Activated CD8-positive, alpha-beta T cell treated with anti-CD3 and anti-CD28 coated beads, Interleukin-2, amount 10 ng/mL, durations not matched to agents 7 days and 5 days (primary cell): Measurements from ENCODE around the gene BEND7. TPM values are rescaled to one million over a fixed set of nuclear protein-coding genes. Genes with fewer than 3 reads are reported as not detected.
"Not testable (repeated sequence)": the region's sequence is repeated elsewhere in the genome, so short reads cannot be mapped to it uniquely, and the experiment has no call there.

Experiments
- ATAC-seq: fragments of 150-1000 bp; cut with Tn5 transposase; one replicate; pipeline ENCODE4 v1.10.0; 2021; ENCODE audit warnings: moderate library complexity
- CTCF ChIA-PET: fragments of 350-600 bp; sonication (Branson Sonifier 250); formaldehyde crosslinking; loops from one replicate; lab custom pipeline; 2021; ENCODE audit warnings: antibody characterized with exemption; lab: Charles Lee
- POLR2A ChIA-PET: fragments of 350-600 bp; sonication (Branson Sonifier 250); formaldehyde crosslinking; loops from one replicate; lab custom pipeline; 2021; ENCODE audit warnings: antibody characterized with exemption; lab: Charles Lee
- DNase-seq: peaks from one replicate; pipeline ENCODE4 v3.0.0-alpha.2; 2020
- H3K27ac Mint-ChIP-seq: one replicate; pipeline ENCODE4 v1.8.0; 2021; ENCODE audit warnings: mild to moderate bottlenecking, mixed read lengths
- H3K27me3 Mint-ChIP-seq: one replicate; pipeline ENCODE4 v1.8.0; 2021; ENCODE audit warnings: low read depth, mixed read lengths
- H3K36me3 Mint-ChIP-seq: one replicate; pipeline ENCODE4 v1.8.0; 2021; ENCODE audit warnings: low read depth, mixed read lengths
- H3K4me1 Mint-ChIP-seq: one replicate; pipeline ENCODE4 v1.8.0; 2021; ENCODE audit warnings: low read depth, mixed read lengths
- H3K4me3 Mint-ChIP-seq: one replicate; pipeline ENCODE4 v1.8.0; 2021; ENCODE audit warnings: mild to moderate bottlenecking, mixed read lengths
- H3K9me3 Mint-ChIP-seq: one replicate; pipeline ENCODE4 v1.8.0; 2022; ENCODE audit warnings: mixed read lengths; ENCODE audit not compliant: insufficient read depth
- total RNA-seq, 2 experiments: library from RNA; stranded (reverse); gene quantifications; one replicate each; pipeline ENCODE4 v1.2.3, GENCODE V29; 2021

BEND7 gene
- total RNA-seq, 2 experiments from 2014 or later: not detected

DNA sequence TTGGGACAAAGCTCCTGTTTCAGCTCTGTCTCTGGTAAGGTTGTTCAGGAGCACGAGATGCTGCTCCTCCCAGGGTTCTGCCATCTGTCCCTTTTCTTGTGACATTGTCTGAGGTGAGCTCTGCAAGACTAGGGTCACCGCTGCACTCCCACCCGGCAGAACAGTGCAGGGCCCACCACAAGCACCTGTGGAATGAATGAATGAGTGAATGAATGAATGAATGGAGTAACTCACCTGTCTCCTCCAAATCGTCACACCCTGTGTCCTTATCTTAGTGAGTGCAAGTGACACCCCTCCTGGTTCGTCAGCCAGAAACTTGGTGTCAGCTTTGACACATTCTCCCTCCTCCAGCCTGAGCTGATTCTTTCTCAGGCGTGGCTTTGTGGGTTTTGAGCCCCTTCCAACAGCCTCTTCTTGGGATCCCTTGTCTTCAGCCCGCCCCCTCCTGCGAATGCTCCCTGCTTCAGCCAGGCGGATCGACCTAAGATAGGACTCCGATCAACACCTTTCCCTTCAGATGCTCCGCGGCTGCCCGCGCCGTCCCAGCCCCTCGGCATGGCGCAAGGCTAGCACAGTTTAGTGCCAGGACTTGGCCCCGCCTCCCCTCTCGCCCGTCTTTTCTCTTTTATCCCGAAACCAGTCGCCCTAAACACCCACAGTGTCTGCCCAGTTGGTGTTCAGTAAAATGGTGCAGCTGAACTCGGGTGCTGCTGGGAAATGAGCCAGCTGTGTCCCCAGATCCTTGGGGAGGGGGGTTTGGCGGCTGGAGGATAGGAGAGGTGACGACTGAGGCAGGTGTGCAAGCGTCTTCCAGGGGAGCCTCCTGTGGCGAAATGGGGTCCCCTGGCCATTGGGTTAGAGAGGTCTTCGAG, 89.3 kb downstream of the BEND7 start:
- Mint-ChIP-seq H3K4me3 (peak overlapping the region; percentile 20), H3K36me3 (no peaks in the 10 kb centered on the region), H3K4me1 (peaks cover 9% of the 10 kb centered on the region), H3K27ac (no peak overlapping the region), H3K9me3 (no peaks in the 10 kb centered on the region), H3K27me3 (peaks cover 35% of the 10 kb centered on the region)
- CTCF ChIA-PET: interaction anchor here (0.7 to 6.2 kb wide), 22 partner anchors 10 to 475 kb away, joined by 3 to 66 read pairs (median 4); partner anchors contain the start of gene MCM10
- DNase-seq (no peak), ATAC-seq (peak; percentile 37)
- POLR2A ChIA-PET: interaction anchor here (0.6 kb wide), 1 partner anchor 148 kb away, joined by 3 read pairs; no protein-coding TSS in a partner anchor

DNA sequence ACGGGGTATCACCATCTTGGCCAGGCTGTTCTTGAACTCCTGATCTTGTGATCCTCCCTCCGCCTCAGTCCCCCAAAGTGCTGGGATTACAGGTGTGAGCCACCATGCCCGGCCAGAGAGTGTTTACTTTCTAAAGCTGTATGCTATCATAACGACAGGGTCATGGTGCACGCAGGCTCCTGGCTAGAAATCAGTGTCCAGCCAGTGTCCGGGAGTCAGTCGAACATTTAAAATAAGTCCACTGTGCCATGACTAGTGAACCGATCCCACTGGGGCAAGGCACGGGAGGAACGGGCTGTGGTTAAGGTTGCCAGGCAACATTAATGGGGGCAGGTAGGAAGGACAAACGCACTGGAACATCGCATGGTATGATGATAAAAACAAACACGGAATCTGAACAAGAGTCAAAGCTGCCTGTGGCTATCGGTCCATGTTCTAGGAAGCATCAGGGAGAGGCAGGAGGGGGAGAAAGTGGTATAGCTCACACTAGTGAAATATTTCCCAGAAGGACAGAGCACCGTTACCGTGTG, 91.7 kb downstream of the BEND7 start:
- Mint-ChIP-seq H3K9me3 (no peaks in the 10 kb centered on the region), H3K27ac (no peak overlapping the region), H3K36me3 (no peaks in the 10 kb centered on the region), H3K27me3 (peaks cover 28% of the 10 kb centered on the region), H3K4me1 (peaks cover 9% of the 10 kb centered on the region), H3K4me3 (no peak overlapping the region)
- no peak for DNase-seq
- ChIA-PET CTCF (no interaction called here), POLR2A (no interaction called here)
- ATAC-seq: no peak

DNA sequence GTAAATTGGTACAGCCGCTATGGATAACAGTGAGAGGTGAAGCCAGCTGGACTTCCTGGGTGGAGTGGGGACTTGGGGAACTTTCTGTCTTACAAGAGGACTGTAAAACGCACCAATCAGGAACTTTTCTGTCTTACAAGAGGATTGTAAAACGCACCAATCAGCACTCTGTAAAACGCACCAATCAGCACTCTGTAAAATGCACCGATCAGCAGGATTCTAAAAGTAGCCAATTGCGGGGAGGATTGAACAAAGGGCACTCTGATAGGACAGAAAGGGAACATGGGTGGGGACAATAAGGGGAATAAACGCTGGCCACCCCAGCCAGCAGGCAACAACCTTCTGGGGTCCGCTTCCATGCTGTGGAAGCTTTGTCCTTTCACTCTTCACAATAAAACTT, 100.9 kb downstream of the BEND7 start:
- H3K27ac Mint-ChIP-seq, H3K4me3 Mint-ChIP-seq, H3K4me1 Mint-ChIP-seq, ATAC-seq, DNase-seq, POLR2A ChIA-PET, H3K9me3 Mint-ChIP-seq, H3K36me3 Mint-ChIP-seq: not testable (repeated sequence)
- CTCF ChIA-PET: interaction anchor here (2.5 kb wide), 1 partner anchor 12 kb away, joined by 12 read pairs; no protein-coding TSS in a partner anchor
- peaks cover 23% of the 10 kb centered on the region for H3K27me3 Mint-ChIP-seq

DNA sequence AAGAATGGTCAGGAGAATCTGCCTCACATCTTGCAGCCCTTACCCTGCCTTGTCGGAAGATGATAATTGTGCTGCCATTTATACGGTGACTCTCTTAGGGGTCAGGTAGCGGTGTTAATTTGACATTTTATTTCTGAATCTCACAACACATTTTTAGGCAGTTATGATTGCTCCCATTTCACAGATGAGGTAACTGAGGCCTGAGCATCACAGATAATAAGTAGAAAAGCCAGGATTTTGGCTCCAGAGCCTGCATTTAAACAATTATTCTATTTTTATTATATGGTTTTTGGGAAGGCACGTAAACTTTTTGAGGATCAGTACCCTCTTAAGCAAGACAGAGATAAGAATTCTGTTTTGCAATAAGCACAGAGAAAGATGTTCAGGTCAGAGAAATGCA, 103.4 kb downstream of the BEND7 start:
- Mint-ChIP-seq H3K27me3 (peaks cover 20% of the 10 kb centered on the region), H3K9me3 (no peaks in the 10 kb centered on the region), H3K4me1 (no peaks in the 10 kb centered on the region), H3K4me3 (no peak overlapping the region), H3K36me3 (no peaks in the 10 kb centered on the region), H3K27ac (no peak overlapping the region)
- DNase-seq (no peak), ATAC-seq (no peak)
- POLR2A ChIA-PET: no interaction called here
- CTCF ChIA-PET: no interaction called here

DNA sequence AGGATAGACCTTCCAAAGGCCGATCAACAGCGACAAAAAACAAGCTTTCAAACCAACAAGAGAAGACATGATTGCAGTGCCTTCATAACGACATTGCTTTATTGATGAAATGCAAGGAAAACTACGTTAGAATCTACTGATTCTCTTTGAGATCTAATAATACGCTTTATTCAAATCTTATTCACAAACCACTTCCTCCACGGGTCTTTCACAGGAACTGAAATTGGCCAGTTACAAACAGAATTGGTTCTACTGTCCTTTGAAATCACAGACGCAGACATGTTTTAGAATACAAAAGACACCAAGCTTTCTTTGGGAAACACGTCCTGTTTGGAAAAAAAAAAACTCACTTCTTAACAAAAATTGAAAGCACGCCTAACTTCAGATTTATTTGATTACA, 106.0 kb downstream of the BEND7 start:
- CTCF ChIA-PET: no interaction called here
- Mint-ChIP-seq H3K9me3 (no peaks in the 10 kb centered on the region), H3K4me3 (no peak overlapping the region), H3K4me1 (no peaks in the 10 kb centered on the region), H3K27ac (no peak overlapping the region), H3K27me3 (peaks cover 14% of the 10 kb centered on the region), H3K36me3 (no peaks in the 10 kb centered on the region)
- POLR2A ChIA-PET: no interaction called here
- no peak for ATAC-seq
- DNase-seq: no peak

DNA sequence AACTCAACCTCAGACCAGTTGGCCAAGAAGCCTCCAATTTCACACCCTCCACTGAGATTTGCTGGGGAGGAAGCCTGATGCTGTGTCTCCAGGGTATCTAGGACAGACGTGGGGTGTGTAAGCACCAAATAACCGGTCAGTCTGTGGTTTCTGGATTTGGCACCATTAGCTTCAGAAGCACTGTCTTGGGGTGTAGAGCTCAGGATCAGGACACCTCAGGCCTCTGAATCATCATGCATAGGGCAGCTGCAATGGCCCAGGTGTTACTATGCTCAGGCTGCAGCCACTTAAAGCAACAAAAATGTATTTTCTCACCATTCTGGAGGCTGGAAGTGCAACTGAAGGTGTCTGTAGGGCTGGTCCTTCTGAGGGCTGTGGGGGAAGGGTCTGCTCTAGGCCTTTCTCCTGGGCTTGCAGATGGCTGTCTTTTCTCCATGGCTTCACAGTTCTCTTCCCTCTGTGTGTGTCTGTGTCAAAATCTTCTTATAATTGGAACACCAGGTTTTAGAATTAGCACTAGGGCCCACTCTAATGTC, 107.4 kb downstream of the BEND7 start:
- no peak overlapping the region for H3K4me3 Mint-ChIP-seq
- peaks cover 10% of the 10 kb centered on the region for H3K27me3 Mint-ChIP-seq
- no peaks in the 10 kb centered on the region for H3K9me3 Mint-ChIP-seq
- DNase-seq (no peak), ATAC-seq (no peak)
- H3K36me3 Mint-ChIP-seq: no peaks in the 10 kb centered on the region
- no peak overlapping the region for H3K27ac Mint-ChIP-seq
- no peaks in the 10 kb centered on the region for H3K4me1 Mint-ChIP-seq
- POLR2A ChIA-PET: no interaction called here
- CTCF ChIA-PET: no interaction called here

DNA sequence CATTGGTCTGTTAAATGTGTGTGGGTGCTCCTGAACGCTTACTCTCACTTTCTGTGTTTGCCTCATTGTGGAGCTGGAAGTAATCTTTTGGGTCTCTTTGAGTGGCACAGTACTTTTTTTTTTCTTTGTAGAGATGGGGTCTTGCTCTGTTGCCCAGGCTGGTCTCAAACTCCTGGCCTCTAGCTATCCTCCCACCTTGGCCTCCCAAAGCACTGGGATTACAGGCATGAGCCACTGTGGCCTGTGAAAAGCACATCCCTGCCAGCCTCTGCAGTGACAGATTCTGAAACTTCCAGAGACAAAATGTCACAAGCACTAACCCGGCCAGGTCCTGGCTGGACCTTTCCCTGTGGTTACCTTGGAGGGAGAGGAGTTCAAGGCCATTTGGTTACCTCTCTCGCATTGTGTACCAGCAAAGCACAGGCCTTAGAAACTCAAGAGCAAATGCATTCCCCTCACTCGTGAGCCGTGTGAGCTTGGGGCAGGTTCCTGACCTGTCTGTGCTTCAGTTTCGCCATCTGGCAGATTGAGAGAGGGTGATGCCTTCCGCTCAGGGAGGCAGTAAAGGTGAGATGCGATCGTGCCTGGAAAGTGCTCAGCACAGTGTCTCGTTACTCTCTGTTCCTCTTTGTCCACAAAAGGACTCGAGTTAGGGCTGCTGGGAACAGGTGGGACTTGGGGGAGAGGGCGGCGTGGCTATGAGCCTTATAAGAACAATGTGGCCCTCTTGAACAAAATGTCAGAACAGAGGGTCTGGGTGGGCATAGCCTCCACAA, 108.1 kb downstream of the BEND7 start:
- POLR2A ChIA-PET: no interaction called here
- no peak for ATAC-seq
- CTCF ChIA-PET: no interaction called here

DNA sequence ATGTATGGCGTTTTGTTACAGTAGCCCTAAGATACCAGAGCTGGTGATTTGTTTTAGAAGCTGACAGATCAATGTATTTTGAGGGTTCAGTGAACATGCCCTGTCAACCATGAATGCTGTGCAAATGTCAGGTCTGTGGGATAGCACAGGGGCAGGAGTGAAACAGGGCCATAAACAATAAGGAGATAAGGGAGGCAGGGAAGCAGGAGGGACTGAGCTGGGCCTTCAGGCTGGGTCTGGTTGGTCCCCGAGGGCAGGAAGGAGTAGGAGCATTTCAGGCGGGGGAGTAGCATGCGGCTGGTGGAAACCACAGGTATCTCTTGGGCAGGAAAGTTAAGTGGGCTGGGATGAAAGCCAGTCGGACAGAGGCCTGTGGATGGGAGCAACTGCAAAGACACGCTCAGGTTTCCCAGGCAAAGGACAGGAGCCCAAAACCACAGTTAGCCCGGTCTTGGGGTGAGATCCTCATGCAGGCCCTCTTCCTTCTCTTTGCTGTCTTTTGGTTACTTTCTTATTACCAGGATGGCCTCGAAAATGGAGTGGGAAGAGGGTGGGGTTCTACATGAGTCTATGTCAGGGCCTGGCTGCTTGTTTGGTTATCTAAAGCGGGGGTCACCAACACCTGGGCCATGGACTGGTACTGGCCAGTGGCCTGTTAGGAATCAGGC, 111.2 kb downstream of the BEND7 start:
- H3K4me1 Mint-ChIP-seq: no peaks in the 10 kb centered on the region
- POLR2A ChIA-PET: no interaction called here
- ATAC-seq: no peak

More for the DNA sequence above, 108.1 kb downstream of the BEND7 start:
- peaks cover 4% of the 10 kb centered on the region for H3K27me3 Mint-ChIP-seq
- no peak for DNase-seq
- H3K27ac Mint-ChIP-seq: no peak overlapping the region
- no peaks in the 10 kb centered on the region for H3K4me1 Mint-ChIP-seq
- no peak overlapping the region for H3K4me3 Mint-ChIP-seq
- no peaks in the 10 kb centered on the region for H3K36me3 Mint-ChIP-seq
- H3K9me3 Mint-ChIP-seq: no peaks in the 10 kb centered on the region

DNA sequence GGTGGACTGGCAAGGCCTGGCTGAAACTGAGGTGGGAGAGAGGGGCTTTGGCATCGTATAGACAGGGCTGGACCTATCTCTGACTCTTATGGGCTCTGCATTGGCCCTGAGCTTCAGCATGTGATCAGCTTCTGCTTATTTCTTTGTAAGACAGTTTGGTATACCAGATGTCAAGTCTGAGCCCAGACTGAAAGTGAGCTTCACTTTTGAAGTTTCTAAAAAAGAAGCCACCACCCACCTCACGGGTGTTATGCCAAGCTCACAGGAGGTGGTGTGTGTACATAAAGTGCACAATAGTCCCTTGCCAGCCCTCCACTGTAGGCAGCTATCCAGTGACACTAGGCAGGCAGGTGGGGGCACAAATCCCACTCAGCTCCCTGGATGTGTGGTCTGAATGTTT, 112.1 kb downstream of the BEND7 start:
- ChIA-PET POLR2A (no interaction called here), CTCF (no interaction called here)
- no peaks in the 10 kb centered on the region for H3K9me3 Mint-ChIP-seq
- ATAC-seq (no peak), DNase-seq (no peak)
- H3K36me3 Mint-ChIP-seq: no peaks in the 10 kb centered on the region
- no peak overlapping the region for H3K27ac Mint-ChIP-seq
- peaks cover 4% of the 10 kb centered on the region for H3K27me3 Mint-ChIP-seq
- no peaks in the 10 kb centered on the region for H3K4me1 Mint-ChIP-seq
- H3K4me3 Mint-ChIP-seq: no peak overlapping the region

More for the DNA sequence above, 111.2 kb downstream of the BEND7 start:
- Mint-ChIP-seq H3K27me3 (peaks cover 4% of the 10 kb centered on the region), H3K27ac (no peak overlapping the region), H3K9me3 (no peaks in the 10 kb centered on the region), H3K4me3 (no peak overlapping the region), H3K36me3 (no peaks in the 10 kb centered on the region)
- CTCF ChIA-PET: no interaction called here
- DNase-seq: no peak

DNA sequence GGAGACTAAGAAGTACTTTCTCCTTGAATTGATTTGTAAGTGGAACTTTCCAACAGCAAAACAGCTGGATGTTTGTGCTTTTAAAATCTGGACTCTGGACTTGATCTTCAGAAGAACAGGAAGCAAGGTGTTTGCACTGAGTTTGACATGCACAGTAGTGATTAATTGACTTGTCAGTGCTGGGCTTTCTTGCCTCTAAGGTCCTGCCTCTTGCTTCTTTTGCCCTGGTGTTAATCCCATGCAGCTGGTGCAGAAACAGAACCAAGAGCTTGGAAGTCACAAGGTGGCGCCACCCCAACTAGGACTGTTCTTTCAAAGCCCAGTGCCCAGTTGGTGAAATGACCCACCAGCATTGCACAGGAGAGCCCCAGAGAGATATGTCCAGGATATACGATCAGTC, 114.0 kb downstream of the BEND7 start:
- ChIA-PET POLR2A (no interaction called here), CTCF (interaction anchor here (1.6 to 1.9 kb wide), 2 partner anchors 25 to 42 kb away, joined by 5 read pairs; no protein-coding TSS in a partner anchor)
- Mint-ChIP-seq H3K27me3 (peaks cover 4% of the 10 kb centered on the region), H3K36me3 (no peaks in the 10 kb centered on the region), H3K27ac (no peak overlapping the region), H3K4me3 (no peak overlapping the region), H3K4me1 (no peaks in the 10 kb centered on the region), H3K9me3 (no peaks in the 10 kb centered on the region)
- DNase-seq: no peak
- no peak for ATAC-seq

DNA sequence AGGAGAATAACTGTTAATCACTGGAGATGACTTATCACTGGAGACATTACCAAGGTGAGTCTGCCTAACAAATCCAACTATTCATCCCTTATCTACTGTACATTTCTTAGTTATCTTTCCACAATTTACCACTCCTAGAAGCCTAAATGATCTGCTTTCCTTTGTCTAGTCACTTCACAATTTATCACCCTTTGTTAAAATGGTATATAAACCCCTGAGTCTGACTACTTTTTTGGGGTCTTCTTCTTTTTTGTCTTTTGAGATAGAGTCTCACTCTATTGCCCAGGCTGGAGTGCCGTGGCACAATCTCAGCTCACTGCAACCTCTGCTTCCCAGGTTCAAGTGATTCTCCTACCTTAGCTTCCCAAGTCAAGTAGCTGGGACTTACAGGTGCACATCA, 114.7 kb downstream of the BEND7 start:
- no peak overlapping the region for H3K4me3 Mint-ChIP-seq
- H3K36me3 Mint-ChIP-seq: no peaks in the 10 kb centered on the region
- H3K27me3 Mint-ChIP-seq: peaks cover 4% of the 10 kb centered on the region
- H3K9me3 Mint-ChIP-seq: no peaks in the 10 kb centered on the region
- POLR2A ChIA-PET: no interaction called here
- no peak overlapping the region for H3K27ac Mint-ChIP-seq
- no peaks in the 10 kb centered on the region for H3K4me1 Mint-ChIP-seq
- ATAC-seq (no peak), DNase-seq (no peak)
- CTCF ChIA-PET: interaction anchor here (1.3 to 1.9 kb wide), 2 partner anchors 26 to 42 kb away, joined by 4 to 5 read pairs; no protein-coding TSS in a partner anchor
